H1 (cell line): ENCODE data around the gene KRT78. TPM values are rescaled to one million over a fixed set of nuclear protein-coding genes. Genes with fewer than 3 reads are reported as not detected.

Source experiments
- CTCF ChIA-PET: fragments of 300-600 bp; sonication (Branson Sonifier 250); formaldehyde crosslinking; loops from one replicate; lab custom pipeline; 2021; ENCODE audit not compliant: partially characterized antibody; lab: Charles Lee
- POLR2A ChIA-PET: fragments of 300-600 bp; sonication (Branson Sonifier 250); formaldehyde crosslinking; loops from one replicate; lab custom pipeline; 2021; ENCODE audit warnings: inconsistent platforms; ENCODE audit not compliant: partially characterized antibody; lab: Charles Lee
- DNase-seq, 2 experiments: peaks; one replicate each; pipeline versions ENCODE4 v3.0.0 to v3.0.0-alpha.2; 2010 to 2022; ENCODE audit warnings: low spot score in 2 of 2, low read depth in 1 of 2, mixed read lengths in 1 of 2
- FAIRE-seq: peaks from 2 replicates; lab custom pipeline; 2011; peaks lifted over from hg19 to GRCh38; lab: Jason Lieb, UNC
- H2AFZ ChIP-seq: 2 replicates; pipeline ENCODE4 v1.8.1; 2012; ENCODE audit warnings: low read length, inconsistent platforms
- H2AK5ac ChIP-seq: 2 replicates; pipeline ENCODE4 v1.6.1; 2013; ENCODE audit warnings: low read depth, low read length
- H2BK120ac ChIP-seq: replicated peaks from 2 replicates; pipeline ENCODE3; 2013; ENCODE audit warnings: low read depth, low read length, inconsistent platforms
- H2BK12ac ChIP-seq: 2 replicates; pipeline ENCODE4 v1.6.1; 2013; ENCODE audit warnings: low read depth, low read length
- H2BK15ac ChIP-seq: 2 replicates; pipeline ENCODE4 v1.6.1; 2013; ENCODE audit warnings: low read length
- H2BK20ac ChIP-seq: 2 replicates; pipeline ENCODE4 v1.6.1; 2013; ENCODE audit warnings: low read length
- H2BK5ac ChIP-seq: 2 replicates; pipeline ENCODE4 v1.6.1; 2013; ENCODE audit warnings: low read depth, low read length
- H3K14ac ChIP-seq: 2 replicates; pipeline ENCODE4 v1.6.1; 2013; ENCODE audit warnings: inconsistent platforms; ENCODE audit not compliant: insufficient read length
- H3K18ac ChIP-seq: 2 replicates; pipeline ENCODE4 v1.6.1; 2013; ENCODE audit warnings: low read length; ENCODE audit errors: extremely low read depth
- H3K23ac ChIP-seq: 2 replicates; pipeline ENCODE4 v1.6.1; 2013; ENCODE audit warnings: inconsistent platforms; ENCODE audit not compliant: insufficient read length
- H3K23me2 ChIP-seq: 2 replicates; pipeline ENCODE4 v1.6.1; 2013; ENCODE audit warnings: low read depth, low read length
- H3K27ac ChIP-seq: 2 replicates; pipeline ENCODE4 v1.6.1; 2011; ENCODE audit warnings: low read depth, low read length, inconsistent platforms
- H3K27me3 ChIP-seq, 4 experiments: replicated peaks in 1 of 4; 1 replicate in 1 of 4; 2 replicates in 3 of 4; pipeline versions ENCODE4 v1.6.1 to v1.8.1; 2011 to 2013; ENCODE audit warnings: low read length in 3 of 4, mild to moderate bottlenecking in 3 of 4, inconsistent platforms in 2 of 4, mixed read lengths in 2 of 4, moderate library complexity in 1 of 4; ENCODE audit not compliant: control insufficient read depth in 3 of 4, insufficient read depth in 3 of 4; ENCODE audit errors: extremely low read depth in 1 of 4
- H3K36me3 ChIP-seq, 4 experiments: 2 replicates each; pipeline versions ENCODE4 v1.6.1 to v1.8.1; 2011 to 2013; ENCODE audit warnings: mild to moderate bottlenecking in 4 of 4, low read length in 3 of 4, moderate library complexity in 2 of 4, control low read depth in 1 of 4, inconsistent platforms in 1 of 4; ENCODE audit not compliant: insufficient read depth in 4 of 4, control insufficient read depth in 2 of 4
- H3K4ac ChIP-seq: replicated peaks from 2 replicates; pipeline ENCODE3; 2013; ENCODE audit warnings: low read length, low read depth, mixed read lengths, inconsistent platforms; ENCODE audit not compliant: insufficient read length
- H3K4me1 ChIP-seq, 4 experiments: replicated peaks in 1 of 4; 1 replicate in 1 of 4; 2 replicates in 3 of 4; pipeline versions ENCODE4 v1.6.1 to v1.8.1; 2011 to 2013; ENCODE audit warnings: low read length in 3 of 4, inconsistent platforms in 2 of 4, mixed read lengths in 1 of 4; ENCODE audit not compliant: insufficient read depth in 4 of 4, control insufficient read depth in 3 of 4
- H3K4me2 ChIP-seq, 2 experiments: 2 replicates each; pipeline versions ENCODE4 v1.6.1 to v1.8.1; 2011 to 2013; ENCODE audit warnings: low read depth in 2 of 2, low read length in 2 of 2, control low read depth in 1 of 2, inconsistent platforms in 1 of 2, mild to moderate bottlenecking in 1 of 2; ENCODE audit not compliant: insufficient read depth in 1 of 2
- H3K4me3 ChIP-seq, 4 experiments: fragments of 200-600, 300-600 bp in 1 of 4; sonication (generic), shearing (Covaris generic), sonication (Bioruptor Twin) in 1 of 4; 2 replicates each; pipeline versions ENCODE4 v1.5.1 to v1.8.1; 2011 to 2016; ENCODE audit warnings: low read length in 4 of 4, low read depth in 3 of 4, control low read depth in 2 of 4, inconsistent platforms in 2 of 4, mild to moderate bottlenecking in 2 of 4, mixed read lengths in 1 of 4, moderate library complexity in 1 of 4; ENCODE audit not compliant: insufficient read depth in 2 of 4; ENCODE audit errors: extremely low read depth in 1 of 4
- H3K56ac ChIP-seq: replicated peaks from 2 replicates; pipeline ENCODE3; 2013; ENCODE audit warnings: low read depth, mild to moderate bottlenecking, mixed read lengths, low read length, inconsistent platforms; ENCODE audit not compliant: insufficient read length
- H3K79me1 ChIP-seq: 2 replicates; pipeline ENCODE4 v1.6.1; 2013; ENCODE audit warnings: low read depth, low read length, control low read depth
- H3K79me2 ChIP-seq, 2 experiments: 2 replicates each; pipeline versions ENCODE4 v1.6.1 to v1.8.1; 2012 to 2013; ENCODE audit warnings: low read length in 2 of 2, mild to moderate bottlenecking in 2 of 2, inconsistent platforms in 1 of 2; ENCODE audit not compliant: insufficient read depth in 2 of 2, control insufficient read depth in 1 of 2
- H3K9ac ChIP-seq, 4 experiments: replicated peaks in 1 of 4; 1 replicate in 1 of 4; 2 replicates in 3 of 4; pipeline versions ENCODE4 v1.6.1 to v1.8.1; 2011 to 2013; ENCODE audit warnings: low read depth in 3 of 4, low read length in 3 of 4, control low read depth in 2 of 4, mild to moderate bottlenecking in 2 of 4, moderate library complexity in 2 of 4, inconsistent platforms in 1 of 4; ENCODE audit errors: extremely low read depth in 1 of 4
- H3K9me3 ChIP-seq, 2 experiments: 2 replicates each; pipeline versions ENCODE4 v1.6.1 to v1.8.1; 2012 to 2013; ENCODE audit warnings: mild to moderate bottlenecking in 2 of 2, moderate library complexity in 2 of 2, control low read depth in 1 of 2, inconsistent platforms in 1 of 2, low read depth in 1 of 2, low read length in 1 of 2, mixed read lengths in 1 of 2; ENCODE audit not compliant: insufficient read depth in 2 of 2
- H4K20me1 ChIP-seq, 2 experiments: replicated peaks in 1 of 2; 2 replicates each; pipeline versions ENCODE3 to v1.8.1; 2011 to 2013; ENCODE audit warnings: inconsistent platforms in 2 of 2, low read length in 2 of 2, mild to moderate bottlenecking in 1 of 2; ENCODE audit not compliant: insufficient read depth in 2 of 2, control insufficient read depth in 1 of 2
- H4K5ac ChIP-seq: 2 replicates; pipeline ENCODE4 v1.6.1; 2013; ENCODE audit warnings: low read length, low read depth, mixed read lengths, inconsistent platforms; ENCODE audit not compliant: insufficient read length
- H4K8ac ChIP-seq: 2 replicates; pipeline ENCODE4 v1.8.0; 2013; ENCODE audit warnings: mild to moderate bottlenecking, moderate library complexity, low read length, inconsistent platforms; ENCODE audit not compliant: insufficient read depth; ENCODE audit errors: extremely low read depth
- H4K91ac ChIP-seq: replicated peaks from 2 replicates; pipeline ENCODE3; 2013; ENCODE audit warnings: low read length, mixed read lengths, inconsistent platforms; ENCODE audit not compliant: insufficient read length
- ASH2L ChIP-seq: fragments of 200-600, 300-600 bp; sonication (generic); IDR thresholded peaks from one replicate; pipeline ENCODE4 v1.7.1; 2017; ENCODE audit warnings: low read length
- POLR2A ChIP-seq, 2 experiments: IDR thresholded peaks; 1 replicate in 1 of 2; 2 replicates in 1 of 2; pipeline ENCODE4 v1.6.1; 2011; ENCODE audit warnings: low read depth in 2 of 2, low read length in 2 of 2, mild to moderate bottlenecking in 2 of 2; ENCODE audit errors: control extremely low read depth in 1 of 2
- RFX5 ChIP-seq: IDR thresholded peaks from 2 replicates; pipeline ENCODE4 v1.6.1; 2011; ENCODE audit warnings: low read depth, low read length, improper control_type of control experiment, borderline replicate concordance
- TAF7 ChIP-seq: optimal IDR thresholded peaks from 2 replicates; pipeline ENCODE3; 2011; ENCODE audit warnings: low read depth, mild to moderate bottlenecking, inconsistent platforms, low read length, moderate library complexity, borderline replicate concordance
- WGBS, 2 experiments: shearing (Covaris generic) in 1 of 2; methylation state at CpG; one replicate each; pipeline versions ENCODE4 v1.1.6 to v1.1.7; 2013 to 2015; ENCODE audit warnings: low lambda C conversion rate in 2 of 2, mixed read lengths in 2 of 2, inconsistent platforms in 1 of 2, low coverage in 1 of 2, missing lambda C conversion rate in 1 of 2; ENCODE audit not compliant: insufficient replicate concordance in 2 of 2, insufficient coverage in 1 of 2, insufficient read length in 1 of 2; ENCODE audit errors: extremely low coverage in 1 of 2, missing lambda C conversion rate in 1 of 2; 5-methylcytosine and 5-hydroxymethylcytosine counted together
- polyA plus RNA-seq, 7 experiments: library from polyadenylated mRNA; depleted of rRNA in 3 of 7; stranded (reverse) in 5 of 7; unstranded in 2 of 7; fragments of >200 nt in 5 of 7; fragments of 200-250 nt in 2 of 7; gene quantifications; 1 replicate in 5 of 7; 2 replicates in 1 of 7; 4 replicates in 1 of 7; pipeline versions ENCODE4 v1.2.1 to v1.2.3, GENCODE V29; 2011 to 2013; ENCODE audit warnings: missing spikeins in 2 of 7, mixed read lengths in 2 of 7
- total RNA-seq: library from RNA; stranded (reverse); fragmentation: NEBNext Ultra II Directional; extraction: Animal tissue kit (Norgen Biotek cat#: 25700); gene quantifications from 2 replicates; pipeline ENCODE4 v1.2.1, GENCODE V29; 2021
- TF ChIP-seq, protein P1 (sequence below): IDR thresholded peaks from 2 replicates; pipeline ENCODE4 v1.6.1; 2011; ENCODE audit warnings: low read length, improper control_type of control experiment
- TF ChIP-seq, protein P2 (sequence below): IDR thresholded peaks from 2 replicates; pipeline ENCODE4 v1.6.1; 2012; ENCODE audit warnings: inconsistent platforms

KRT78 gene
- total and polyA plus RNA-seq, 2 of the 8 experiments (the other 6 are each of a cell fraction or from before 2014, with no cell fraction given), result not detected

- no peak overlapping the region for H2AFZ ChIP-seq
- no peak overlapping the region for H3K56ac ChIP-seq
- H4K5ac ChIP-seq, result no peak overlapping the region
- no peak overlapping the region for H3K23ac ChIP-seq
- peak overlapping the region; percentile 51 for H2BK12ac ChIP-seq
- no peaks in the 10 kb centered on the region for H4K20me1 ChIP-seq
- no peaks in the 10 kb centered on the region for H3K36me3 ChIP-seq
- no peak overlapping the region for H3K9ac ChIP-seq
- H2AK5ac ChIP-seq, result peak overlapping the region; percentile 98; the same call in 1 of the 2 replicates
- H3K4ac ChIP-seq, result no peak overlapping the region
- H3K4me1 ChIP-seq, result no peaks in the 10 kb centered on the region; a peak in 2 of 7 replicates
- no peak for FAIRE-seq
- no peak overlapping the region for H3K18ac ChIP-seq
- no peak overlapping the region for H3K4me3 ChIP-seq
- H3K79me1 ChIP-seq, result no peaks in the 10 kb centered on the region
- ChIA-PET CTCF (interaction anchor here (1.2 to 3.7 kb wide), 4 partner anchors 21 to 120 kb away, joined by 3 to 13 read pairs (median 4); no protein-coding TSS in a partner anchor), POLR2A (no interaction called here)
- no peak overlapping the region for H3K4me2 ChIP-seq
- H3K27ac ChIP-seq, result no peak overlapping the region
- H2BK15ac ChIP-seq, result no peak overlapping the region
- no peak for DNase-seq
- H3K23me2 ChIP-seq, result no peaks in the 10 kb centered on the region
- peak overlapping the region; percentile 3; the same call in 1 of the 2 replicates for H2BK5ac ChIP-seq
- H3K27me3 ChIP-seq, result 0 out of 7 replicates have a peak, but pooled peaks cover 0 to 2% (median 0%) of the 10 kb centered on the region in 4 experiments
- H4K8ac ChIP-seq, result no peak overlapping the region
- no peak overlapping the region for H3K14ac ChIP-seq
- no peaks in the 10 kb centered on the region for H3K9me3 ChIP-seq
- 0 out of 2 replicates have a peak overlapping the region, but pooled peaks have one; percentile 34 for H2BK20ac ChIP-seq
- WGBS, 2 experiments, result 94% methylated on average over 11 of the region's 11 CpGs; no CpG with 5 or more reads in 1 of the 2 experiments
- no peak overlapping the region for H2BK120ac ChIP-seq
- no peaks in the 10 kb centered on the region for H3K79me2 ChIP-seq
- H4K91ac ChIP-seq, result peak overlapping the region; percentile 20
- no peak for TF ChIP-seq ASH2L
- TF ChIP-seq, protein P1, sequence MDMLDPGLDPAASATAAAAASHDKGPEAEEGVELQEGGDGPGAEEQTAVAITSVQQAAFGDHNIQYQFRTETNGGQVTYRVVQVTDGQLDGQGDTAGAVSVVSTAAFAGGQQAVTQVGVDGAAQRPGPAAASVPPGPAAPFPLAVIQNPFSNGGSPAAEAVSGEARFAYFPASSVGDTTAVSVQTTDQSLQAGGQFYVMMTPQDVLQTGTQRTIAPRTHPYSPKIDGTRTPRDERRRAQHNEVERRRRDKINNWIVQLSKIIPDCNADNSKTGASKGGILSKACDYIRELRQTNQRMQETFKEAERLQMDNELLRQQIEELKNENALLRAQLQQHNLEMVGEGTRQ, result no peak
- no peak for TF ChIP-seq TAF7
- TF ChIP-seq POLR2A (IDR thresholded peaks at IDR 0.05; ENCODE audit: control extremely low read depth in 1 of 2, low read depth in 2 of 2, low read length in 2 of 2), result no peak
- no peak for TF ChIP-seq RFX5
- TF ChIP-seq, protein P2, sequence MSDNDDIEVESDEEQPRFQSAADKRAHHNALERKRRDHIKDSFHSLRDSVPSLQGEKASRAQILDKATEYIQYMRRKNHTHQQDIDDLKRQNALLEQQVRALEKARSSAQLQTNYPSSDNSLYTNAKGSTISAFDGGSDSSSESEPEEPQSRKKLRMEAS, result 0 out of 2 replicates have a peak, but pooled peaks have one; percentile 32
These were observed 21.9 kb downstream of the KRT78 start for GRCh38 chr12:52826611-52827498.
